ENCODE measurements around the gene ITIH4.

ITIH4 gene

DNA sequence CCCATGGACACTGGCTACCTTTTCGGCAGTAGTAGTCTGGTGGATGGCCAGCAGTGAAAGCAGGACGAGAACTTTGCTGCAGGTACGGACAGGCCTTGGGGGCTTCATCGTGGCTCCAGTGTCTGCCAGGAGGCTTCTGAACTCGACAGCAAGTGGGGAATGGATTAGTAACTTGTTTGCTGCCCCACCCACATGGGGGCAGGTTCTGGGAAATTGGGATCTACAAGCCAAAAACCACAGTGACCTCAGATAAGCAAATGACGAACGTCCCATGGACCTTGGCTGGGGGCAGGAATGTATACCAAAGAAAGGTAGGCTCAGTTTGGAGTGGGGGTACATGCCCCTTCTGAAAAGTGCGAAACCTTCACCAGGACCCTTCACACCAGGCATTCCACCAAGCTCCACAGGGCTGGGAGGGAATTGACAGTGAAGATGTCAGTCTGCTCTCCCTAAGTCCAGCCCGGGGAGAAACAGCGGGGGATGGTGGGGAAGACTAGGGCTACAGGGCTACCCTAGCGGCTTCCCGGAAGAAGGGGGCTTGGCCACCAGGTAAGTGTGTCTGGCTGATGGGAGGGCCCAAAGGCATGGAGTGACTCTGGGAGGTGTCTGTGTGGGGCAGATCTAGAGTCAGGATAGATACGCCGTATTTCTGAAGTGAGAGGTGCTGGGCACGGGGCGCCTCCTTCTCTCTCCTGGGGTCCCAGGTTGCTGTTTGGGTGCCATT, at the start of gene ITIH4:
Gene ITIH4, minus strand, starts transcription at position 138 of the 724 bp plus-strand sequence. Its CDS starts 30 bp downstream, at position 108.
- DNase-seq (ENCODE audit: low read depth in 3 of 3): no peak

DNA sequence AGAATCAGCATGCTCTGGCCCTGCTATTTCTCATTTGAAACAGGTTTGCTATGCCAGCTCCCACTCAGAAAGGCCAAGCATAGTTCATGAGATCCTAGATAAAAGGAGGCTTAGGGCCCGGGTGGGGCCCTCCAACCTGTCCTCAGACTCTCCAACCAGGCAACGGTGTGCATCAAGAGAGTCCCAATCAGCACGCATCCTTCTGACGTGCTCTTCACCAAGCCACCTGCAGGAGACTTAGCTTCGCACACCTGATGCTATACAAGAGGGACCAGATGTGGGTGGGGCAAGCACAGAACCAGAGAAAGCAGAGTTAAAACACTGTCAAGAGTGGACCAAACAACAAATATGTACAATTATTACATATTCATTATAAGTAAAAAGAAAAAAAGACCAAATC, 49.6 kb upstream of the ITIH4 start:
- DNase-seq (ENCODE audit: low read depth in 3 of 3): no peak

DNA sequence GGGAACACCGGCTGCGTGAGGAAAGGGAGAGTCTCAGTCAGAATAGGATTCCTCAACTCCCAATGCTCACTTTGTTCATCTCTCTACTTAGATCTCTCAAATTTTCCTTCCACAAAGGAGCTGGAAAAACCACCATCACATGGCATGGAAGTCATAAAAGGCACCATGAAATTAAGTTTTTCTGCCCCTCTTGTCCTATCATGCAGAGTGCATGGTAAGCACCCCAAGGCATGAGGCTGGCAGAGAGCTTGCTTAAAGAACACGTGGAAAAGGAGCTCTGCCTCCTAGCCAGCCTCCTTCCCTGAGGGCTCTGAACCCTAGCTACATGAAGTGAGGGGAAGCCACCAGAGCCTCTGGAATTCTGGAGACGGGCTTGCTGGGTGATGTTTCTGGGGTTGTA, 49.1 kb upstream of the ITIH4 start:
- no peak for DNase-seq (ENCODE audit: low read depth in 3 of 3)

DNA sequence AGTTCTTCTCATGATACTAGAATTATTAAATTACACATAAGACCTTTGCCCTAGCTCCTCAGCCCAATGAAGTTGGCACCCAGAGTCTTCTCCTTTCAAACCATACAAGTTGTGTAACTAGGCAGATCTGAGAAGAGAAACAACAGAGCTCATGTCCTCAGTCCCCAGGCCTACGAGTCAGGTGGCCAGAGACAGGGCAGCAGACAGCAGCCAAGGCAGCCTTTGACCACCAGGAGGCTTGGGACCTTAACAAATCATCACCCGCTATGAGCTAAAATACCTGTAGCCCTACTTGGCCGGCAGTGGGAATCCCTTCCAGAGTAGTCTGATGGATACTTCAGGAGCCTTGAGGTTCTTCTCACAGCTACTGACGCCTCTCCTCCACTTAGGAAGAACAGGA, 48.6 kb upstream of the ITIH4 start:
- DNase-seq (ENCODE audit: low read depth in 3 of 3): no peak

DNA sequence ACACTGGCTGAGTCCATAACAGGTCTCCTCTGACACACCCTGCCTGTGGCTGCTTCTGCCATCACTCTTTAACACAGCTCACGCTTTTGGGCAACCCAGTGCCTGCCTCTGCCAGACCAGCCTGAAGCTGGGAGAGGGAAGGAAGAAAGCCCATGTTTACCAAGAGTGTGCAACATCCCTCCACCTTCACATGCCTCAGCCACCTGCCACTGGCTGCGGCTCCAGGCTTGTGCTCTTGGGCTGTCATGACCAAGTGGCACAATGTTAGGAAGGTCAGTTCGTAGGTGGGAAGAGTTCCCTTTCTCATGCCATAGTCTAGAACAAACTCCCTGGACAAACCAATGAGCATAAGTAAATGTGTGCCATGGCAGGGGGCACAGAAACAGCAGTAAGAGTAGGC, 46.6 kb upstream of the ITIH4 start:
- no peak for DNase-seq (ENCODE audit: low read depth in 3 of 3)

DNA sequence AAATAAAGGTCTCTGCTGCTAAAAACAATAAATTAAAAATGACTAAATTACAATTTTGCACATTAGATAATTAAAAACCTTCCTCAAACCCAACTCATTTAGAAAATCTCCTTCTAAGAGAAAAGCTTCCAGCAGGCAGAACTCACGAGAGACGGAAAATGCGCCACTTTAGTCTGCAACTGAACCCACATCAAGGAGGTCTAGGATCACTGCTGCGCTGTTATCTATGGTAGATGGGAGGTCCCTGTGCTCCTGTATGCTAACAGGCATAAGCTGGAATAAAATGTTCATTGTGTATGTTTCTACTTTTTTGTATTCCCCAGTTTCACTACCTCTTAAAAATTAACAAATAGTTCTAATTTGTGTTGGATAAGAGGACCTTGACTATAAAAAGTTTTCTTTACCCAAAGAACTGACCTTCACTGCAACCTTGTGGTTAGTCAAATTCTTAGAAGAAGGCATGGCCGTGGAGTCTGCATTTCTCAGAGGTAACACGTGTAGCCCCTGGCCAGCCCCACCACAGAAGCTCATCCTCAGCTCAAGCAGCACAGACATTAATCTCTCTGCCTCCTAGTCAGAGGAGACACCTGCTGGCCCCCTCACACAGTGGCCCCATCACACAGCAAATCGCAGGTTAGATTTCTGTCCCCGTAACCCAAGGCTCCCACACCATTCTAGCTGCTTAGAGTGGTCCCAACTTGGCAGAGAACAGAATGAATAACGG, 44.6 kb upstream of the ITIH4 start:
- no peak for DNase-seq (ENCODE audit: low read depth in 3 of 3)

DNA sequence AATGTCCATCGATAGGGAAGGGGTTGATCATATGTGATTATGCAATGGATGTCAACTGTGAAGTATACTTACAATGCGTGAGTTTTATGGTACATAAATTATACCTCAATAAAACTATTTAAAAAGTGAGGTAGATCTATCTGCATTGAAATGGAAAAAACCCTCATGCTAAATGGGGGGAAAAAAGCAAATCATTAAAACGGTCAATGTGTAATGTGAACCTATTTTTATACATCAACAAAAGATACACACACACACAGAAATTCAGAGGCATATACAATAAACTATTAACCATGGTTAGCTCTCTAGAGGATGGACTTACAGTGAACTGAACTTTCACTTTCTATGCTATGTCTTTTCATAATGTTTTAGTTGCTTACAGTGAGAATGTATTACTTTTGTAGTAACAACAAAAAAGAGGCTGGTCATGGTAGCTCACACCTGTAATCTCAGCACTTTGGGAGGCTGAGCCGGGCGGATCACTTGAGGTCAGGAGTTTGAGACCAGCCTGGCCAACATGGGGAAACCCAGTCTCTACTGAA, 43.8 kb upstream of the ITIH4 start:
- no peak for DNase-seq (ENCODE audit: low read depth in 3 of 3)

DNA sequence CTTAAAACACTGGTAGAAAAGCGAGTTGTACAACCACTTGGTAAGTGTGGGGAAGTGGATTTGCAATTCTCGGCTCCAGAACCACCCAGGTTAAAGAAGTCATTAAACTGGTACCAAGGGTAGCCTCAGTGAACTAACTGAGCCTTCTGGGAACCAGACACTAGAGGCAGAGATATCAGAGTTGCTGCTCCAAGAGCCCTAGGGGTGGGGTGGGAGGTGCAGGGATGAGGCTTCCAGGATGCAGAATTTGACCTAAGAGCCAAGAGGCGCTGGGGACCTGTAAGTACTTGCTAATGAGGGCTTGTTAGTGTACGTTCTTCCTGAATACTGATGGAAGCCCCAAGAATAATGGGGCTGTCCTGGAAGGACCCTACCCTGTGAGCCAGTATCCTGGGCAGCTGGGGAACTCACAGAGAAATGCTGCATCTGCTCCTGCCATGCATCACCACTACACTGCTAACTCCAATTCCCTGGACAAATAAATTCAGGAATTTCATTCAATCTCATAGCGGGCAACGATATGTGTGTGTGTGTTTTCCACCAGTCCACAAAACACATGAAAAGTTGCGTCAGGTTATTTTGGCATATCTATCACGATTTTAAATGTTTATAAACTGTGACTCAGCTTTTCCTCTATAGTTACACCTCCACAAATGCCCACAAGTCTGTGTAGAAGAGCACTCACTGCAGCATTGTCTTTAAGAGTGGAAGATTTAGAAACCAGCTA, 43.1 kb upstream of the ITIH4 start:
- no peak for DNase-seq (ENCODE audit: low read depth in 3 of 3)

DNA sequence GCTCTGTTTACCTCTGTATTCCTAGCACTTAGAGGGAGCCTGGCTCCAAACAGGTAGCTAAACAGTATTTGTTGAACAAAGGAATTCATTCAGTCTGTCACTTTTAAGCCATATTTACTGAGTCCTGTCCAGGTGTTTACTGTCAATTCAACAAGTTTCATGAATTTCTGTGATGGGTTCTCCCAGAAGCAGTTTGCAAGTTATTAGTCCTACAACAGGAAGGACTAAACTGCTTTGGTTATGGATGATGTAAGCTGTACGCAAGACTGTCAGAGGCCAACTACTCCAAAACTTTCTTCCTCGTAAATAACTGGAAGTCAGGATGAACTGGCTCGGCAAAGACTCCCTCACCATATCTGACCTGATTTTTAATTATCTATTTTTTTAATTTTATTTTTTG, 41.8 kb upstream of the ITIH4 start:
- DNase-seq (ENCODE audit: low read depth in 3 of 3): no peak

DNA sequence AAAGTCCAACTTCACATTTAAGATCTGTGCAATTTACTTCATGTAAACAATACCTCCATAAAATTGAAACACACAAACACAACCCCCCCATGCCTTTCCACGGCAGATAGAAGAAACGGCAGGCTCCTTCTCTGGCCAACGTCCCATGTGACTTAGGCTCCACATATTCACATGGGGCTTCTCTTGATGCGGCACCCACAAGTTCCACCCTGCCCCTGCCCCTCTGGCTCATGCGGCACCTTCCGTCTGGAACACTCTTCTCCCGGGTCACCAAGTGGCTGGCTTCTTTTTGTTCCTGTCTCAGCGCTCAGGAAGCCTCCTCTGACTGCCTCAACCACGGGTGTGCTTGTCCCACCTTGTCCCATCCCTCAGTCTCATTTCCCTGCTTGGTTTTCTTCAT, 41.3 kb upstream of the ITIH4 start:
- no peak for DNase-seq (ENCODE audit: low read depth in 3 of 3)

DNA sequence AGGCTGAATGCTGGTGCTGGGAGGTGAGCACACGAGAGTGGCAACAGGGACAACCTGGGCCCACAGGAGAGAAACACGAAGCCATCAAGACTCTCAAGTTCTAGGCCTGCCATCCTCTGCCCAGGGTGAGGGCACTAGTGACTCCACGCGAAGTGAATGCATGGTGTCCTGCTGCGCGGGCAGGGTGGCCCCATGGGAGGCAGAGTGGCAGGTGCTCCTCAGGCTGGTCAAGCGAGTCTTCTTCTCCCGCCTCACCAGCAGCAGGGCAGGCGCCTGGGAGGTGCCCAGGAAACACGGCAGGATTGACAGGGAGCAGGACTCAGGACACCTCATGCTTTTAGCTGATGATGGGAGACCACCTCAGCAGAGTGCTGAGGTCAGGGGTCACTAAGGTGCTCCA, 40.0 kb upstream of the ITIH4 start:
- DNase-seq (ENCODE audit: low read depth in 3 of 3): no peak

DNA sequence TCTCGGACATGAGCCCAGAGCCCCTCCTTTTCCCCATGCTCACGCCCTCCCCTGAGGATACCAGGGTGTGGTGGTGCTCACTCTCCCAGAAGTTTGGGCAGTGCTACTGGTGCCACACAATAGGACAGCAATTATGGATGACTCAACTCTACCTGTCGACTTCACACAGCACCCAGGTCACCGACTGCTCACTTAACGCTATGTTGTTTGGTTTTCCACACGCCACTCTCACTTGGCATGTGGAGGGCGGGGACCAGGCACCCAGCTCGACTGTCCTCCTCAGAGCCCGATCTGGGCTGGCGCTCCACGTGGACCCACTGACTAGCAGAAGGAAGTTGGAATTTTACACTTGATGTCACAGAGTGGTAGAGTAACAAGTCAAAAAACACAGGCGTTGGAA, 36.0 kb upstream of the ITIH4 start:
- no peak for DNase-seq (ENCODE audit: low read depth in 3 of 3)

DNA sequence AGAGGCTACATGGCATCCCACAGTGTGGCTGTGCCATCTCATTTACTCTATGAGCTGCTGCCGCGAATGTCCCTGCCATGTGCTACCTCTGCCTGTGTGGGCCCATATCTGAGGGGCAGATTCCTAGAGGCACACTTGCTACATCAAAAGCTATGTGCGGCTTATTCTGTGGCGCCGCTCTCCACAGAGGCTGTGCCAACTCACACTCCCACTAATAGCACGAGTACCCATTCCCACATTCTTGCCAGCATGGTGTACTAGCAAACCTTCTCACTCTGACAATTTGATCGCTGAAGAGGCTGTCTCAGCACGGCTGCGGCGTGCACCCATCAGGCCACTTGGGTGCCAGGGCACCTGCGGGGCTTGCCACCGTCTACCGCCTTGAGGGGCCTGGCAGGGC, 35.5 kb upstream of the ITIH4 start:
- DNase-seq (ENCODE audit: low read depth in 3 of 3): no peak

DNA sequence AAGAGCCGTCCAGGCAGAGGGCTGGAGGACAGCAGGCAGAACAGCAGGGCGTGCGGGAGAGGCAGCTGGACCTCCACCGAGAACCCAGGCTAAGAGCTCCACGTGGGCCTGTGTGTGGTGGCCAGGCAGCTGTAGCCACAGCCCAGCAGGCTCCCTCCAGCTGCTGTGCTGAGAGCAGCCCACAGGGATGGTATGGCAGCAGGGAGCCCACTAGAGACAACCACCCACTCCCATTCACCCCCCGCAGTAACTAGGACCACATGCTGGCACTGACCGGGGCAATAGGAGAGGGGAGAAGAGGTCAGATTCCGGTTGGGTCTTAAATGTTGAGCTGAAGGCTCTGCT, 29.9 kb upstream of the ITIH4 start:
- no peak for DNase-seq (ENCODE audit: low read depth in 3 of 3)

DNA sequence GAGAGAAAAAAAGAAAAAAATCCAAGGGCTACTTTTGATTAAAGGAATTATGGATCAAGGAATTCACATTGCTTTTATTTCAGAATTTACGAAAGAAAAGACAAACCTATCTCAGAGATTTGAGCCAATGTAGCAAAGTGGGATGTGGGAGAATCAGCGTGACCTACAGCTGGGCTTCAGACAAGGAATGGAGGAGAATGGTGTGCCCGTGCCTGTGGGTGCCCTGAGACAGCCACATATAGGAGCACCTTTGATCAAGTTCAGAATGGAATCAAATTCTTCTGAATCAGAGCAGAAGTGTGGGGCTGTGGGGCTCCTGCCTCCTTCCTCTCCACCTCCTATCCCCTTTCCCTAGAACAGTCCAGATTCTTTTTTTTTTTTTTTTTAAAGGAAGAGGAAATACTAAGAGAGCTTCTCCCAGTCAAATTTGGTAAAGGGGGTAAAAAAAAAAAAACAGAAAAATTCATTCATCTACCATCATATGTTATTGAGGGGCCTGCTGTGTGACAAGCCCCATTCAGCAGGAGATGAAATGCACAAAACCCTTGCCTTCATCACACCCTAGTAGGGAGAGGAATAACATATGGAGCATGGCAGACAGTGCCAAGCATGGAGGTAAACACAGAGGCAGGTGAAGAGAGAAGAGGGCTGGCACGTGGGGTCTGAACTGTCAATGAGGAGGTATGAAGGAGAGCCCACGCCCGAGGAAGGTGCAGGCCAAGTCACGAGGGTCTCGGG, 29.4 kb upstream of the ITIH4 start:
- DNase-seq (ENCODE audit: low read depth in 3 of 3): no peak

DNA sequence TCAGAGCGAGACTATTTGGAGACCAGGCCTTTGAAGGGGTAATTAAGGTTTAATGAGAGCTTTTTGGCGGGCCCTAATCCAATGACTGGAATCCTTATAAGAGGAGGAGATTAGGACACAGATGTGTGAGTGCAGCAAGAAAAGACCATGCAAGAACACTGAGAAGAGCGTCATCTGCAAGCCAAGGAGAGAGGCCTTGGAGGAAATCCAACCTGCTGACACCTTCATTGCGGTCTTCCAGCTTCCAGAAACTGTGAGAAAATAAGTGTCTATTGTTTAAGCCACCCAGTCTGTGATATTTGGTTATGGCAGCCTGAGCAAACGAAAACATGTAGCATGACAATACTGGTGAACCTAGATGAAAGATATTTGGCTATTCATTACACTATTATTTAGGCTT, 27.4 kb upstream of the ITIH4 start:
- DNase-seq (ENCODE audit: low read depth in 3 of 3): no peak

DNA sequence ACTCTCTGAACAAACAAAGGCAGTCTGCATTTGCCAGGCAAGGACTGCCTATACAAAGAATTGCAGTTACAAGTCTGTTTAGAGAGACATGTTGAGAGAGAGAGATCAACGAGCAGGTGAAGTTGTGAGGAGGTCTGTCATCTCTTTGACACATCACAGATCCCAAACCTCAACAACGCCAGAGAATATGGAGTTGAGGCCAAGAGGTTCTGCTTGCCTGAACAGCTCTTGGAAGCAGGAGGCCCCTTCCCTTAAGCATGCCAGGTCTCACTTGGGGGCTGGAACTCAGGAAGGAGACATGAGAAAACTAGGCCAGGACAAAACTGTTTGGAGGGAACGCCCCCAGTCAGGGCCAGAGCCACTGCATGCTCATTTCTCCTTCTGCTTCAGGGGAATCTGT, 26.7 kb upstream of the ITIH4 start:
- no peak for DNase-seq (ENCODE audit: low read depth in 3 of 3)

DNA sequence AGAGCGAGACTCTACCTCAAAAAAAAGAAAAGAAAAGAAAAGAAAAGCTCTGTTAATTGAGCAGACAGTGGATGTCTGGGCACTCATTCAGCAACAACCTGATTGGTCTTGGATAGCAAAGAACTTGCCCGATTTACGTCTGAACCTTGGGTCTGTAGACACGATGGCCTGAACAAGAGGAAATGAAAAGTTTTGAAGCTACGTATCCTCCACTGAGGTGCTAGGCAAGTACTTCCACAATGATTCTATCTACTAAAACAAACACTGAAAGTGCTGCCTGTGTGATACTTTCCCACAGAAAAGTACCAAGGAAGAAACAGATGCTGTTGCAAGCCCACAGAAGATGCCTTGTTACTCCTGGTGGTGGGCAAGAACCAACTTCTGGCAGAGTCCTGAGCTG, 26.2 kb upstream of the ITIH4 start:
- no peak for DNase-seq (ENCODE audit: low read depth in 3 of 3)

DNA sequence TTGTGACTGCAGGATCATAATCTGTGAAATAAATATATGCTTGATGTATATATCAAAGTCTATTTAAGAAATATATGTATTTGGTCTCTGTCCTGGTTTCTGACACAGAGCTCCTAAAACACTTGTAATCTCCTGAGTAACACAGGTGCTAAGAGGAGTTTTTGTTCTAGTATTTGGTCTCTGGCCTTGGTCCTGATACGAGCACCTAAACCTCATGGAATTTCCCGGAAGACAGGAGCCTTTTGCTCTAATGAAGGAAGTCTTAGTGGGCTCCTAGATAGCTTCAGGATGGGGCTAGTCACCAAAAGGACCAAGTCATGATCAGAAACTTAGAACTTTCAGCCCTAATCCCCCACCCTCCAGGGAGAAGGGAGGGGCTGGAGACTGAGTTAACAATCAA, 23.5 kb upstream of the ITIH4 start:
- DNase-seq (ENCODE audit: low read depth in 3 of 3): no peak

DNA sequence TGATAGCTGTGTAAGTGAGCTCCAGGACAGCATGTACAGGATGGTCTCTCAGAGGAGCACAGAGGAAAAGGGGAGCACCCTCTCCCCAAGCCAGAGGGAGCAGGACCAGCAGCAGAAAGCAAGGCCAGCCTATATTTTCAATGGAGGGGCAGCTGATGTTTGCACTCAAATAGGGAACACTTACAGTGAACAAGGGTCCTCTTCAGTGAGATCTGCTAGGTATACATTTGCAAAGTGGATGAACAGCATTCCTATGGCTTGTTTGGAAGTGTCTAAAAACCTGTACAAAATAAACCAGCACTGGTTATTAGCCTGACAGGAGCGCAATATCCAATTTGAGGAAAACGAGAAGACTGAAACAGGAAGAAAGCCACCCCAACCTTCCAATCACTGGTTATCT, 21.9 kb upstream of the ITIH4 start:
- no peak for DNase-seq (ENCODE audit: low read depth in 3 of 3)

DNA sequence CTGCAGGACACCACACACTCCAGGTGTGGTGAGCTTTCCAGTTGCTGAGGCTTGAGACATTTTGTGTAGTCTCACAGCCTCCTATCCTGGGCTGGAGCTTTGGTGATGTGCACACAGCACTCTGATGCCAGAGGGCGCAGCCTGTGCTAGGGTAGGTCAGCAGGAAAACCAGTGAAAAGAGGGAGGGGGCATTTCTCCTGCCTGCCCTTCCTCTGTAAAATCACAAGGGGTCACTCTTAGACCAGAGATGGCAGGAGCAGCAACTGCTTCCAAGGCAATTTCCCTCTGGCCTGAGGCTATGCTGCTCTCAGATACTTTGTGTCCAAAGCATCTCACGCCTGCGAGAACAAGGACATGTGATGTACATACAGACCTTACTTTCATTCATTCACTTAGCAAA, 20.9 kb upstream of the ITIH4 start:
- no peak for DNase-seq (ENCODE audit: low read depth in 3 of 3)

DNA sequence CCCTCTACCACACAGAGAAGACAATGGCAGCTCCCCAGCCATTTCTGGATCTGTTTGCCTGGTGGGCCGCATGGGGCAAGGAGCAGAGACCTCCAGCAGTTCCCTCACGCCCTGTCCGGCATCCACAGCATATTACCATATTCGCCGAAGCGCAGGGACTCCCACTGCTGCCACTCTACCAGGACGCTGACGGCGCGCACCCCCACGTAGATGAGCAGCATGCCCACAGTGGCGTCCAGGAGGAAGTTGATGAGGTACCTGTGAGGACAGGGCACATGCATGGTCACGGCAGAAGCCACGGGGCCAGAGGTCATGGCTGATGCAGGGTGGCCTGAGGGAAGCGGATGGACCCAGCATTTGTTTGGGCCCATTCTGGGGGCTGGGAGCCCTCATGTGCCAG, 19.2 kb upstream of the ITIH4 start:
- DNase-seq (ENCODE audit: low read depth in 3 of 3): no peak

Measured in stimulated activated CD4-positive, alpha-beta T cell treated with anti-CD3 and anti-CD28 coated beads, TNF-alpha, amount 100 ng/mL, for 24 hours (primary cell).